DND-41 (cell line): Measurements from ENCODE around the gene KCTD6.
A peak's percentile ranks its signal among the peaks of the same experiment; 100 is the strongest.

ENCODE experiments used
- ATAC-seq: fragments of 200-7000 bp; cut with Tn5 transposase; 3 replicates; pipeline ENCODE4 v1.9.1; 2021; ENCODE audit warnings: low read depth; ENCODE audit not compliant: insufficient read depth
- DNase-seq: peaks from one replicate; pipeline ENCODE4 v3.0.0-alpha.2; 2020
- H2AFZ ChIP-seq: 2 replicates; pipeline ENCODE4 v1.6.0; 2012; ENCODE audit warnings: low read depth, low read length
- H3K27ac ChIP-seq: 2 replicates; pipeline ENCODE4 v1.5.1; 2012; ENCODE audit warnings: low read length, inconsistent platforms
- H3K27me3 ChIP-seq: fragments of 200-600 bp; sonication (generic); 2 replicates; pipeline ENCODE4 v1.6.0; 2012; ENCODE audit warnings: low read length, mild to moderate bottlenecking, inconsistent platforms; ENCODE audit not compliant: insufficient read depth, poor library complexity
- H3K36me3 ChIP-seq: 2 replicates; pipeline ENCODE4 v1.5.1; 2012; ENCODE audit warnings: low read length, inconsistent platforms; ENCODE audit not compliant: insufficient read depth
- H3K4me1 ChIP-seq: 2 replicates; pipeline ENCODE4 v1.5.1; 2012; ENCODE audit warnings: mild to moderate bottlenecking, low read length; ENCODE audit not compliant: insufficient read depth
- H3K4me2 ChIP-seq: 2 replicates; pipeline ENCODE4 v1.6.0; 2012; ENCODE audit warnings: mild to moderate bottlenecking, moderate library complexity, low read length, inconsistent platforms; ENCODE audit not compliant: insufficient read depth
- H3K4me3 ChIP-seq, 2 experiments: fragments of 200-600 bp in 1 of 2; shearing (Covaris generic) in 1 of 2; 2 replicates each; pipeline ENCODE4 v1.5.1; 2012 to 2016; ENCODE audit warnings: inconsistent platforms in 2 of 2, low read length in 2 of 2, mild to moderate bottlenecking in 2 of 2, low read depth in 1 of 2, moderate library complexity in 1 of 2
- H3K79me2 ChIP-seq: 2 replicates; pipeline ENCODE4 v1.6.0; 2012; ENCODE audit warnings: low read length, inconsistent platforms; ENCODE audit not compliant: insufficient read depth
- H3K9ac ChIP-seq: 2 replicates; pipeline ENCODE4 v1.6.0; 2012; ENCODE audit warnings: low read depth, mild to moderate bottlenecking, inconsistent platforms, low read length, moderate library complexity
- H3K9me3 ChIP-seq: 2 replicates; pipeline ENCODE4 v1.5.1; 2012; ENCODE audit warnings: low read length, moderate library complexity, mild to moderate bottlenecking, inconsistent platforms; ENCODE audit not compliant: insufficient read depth, severe bottlenecking
- H4K20me1 ChIP-seq: 2 replicates; pipeline ENCODE4 v1.6.0; 2012; ENCODE audit warnings: low read length; ENCODE audit not compliant: insufficient read depth
- EZH2 ChIP-seq: IDR thresholded peaks from 3 replicates; pipeline ENCODE4 v1.6.1; 2012; ENCODE audit warnings: borderline replicate concordance, low read depth, mild to moderate bottlenecking, moderate library complexity, low read length, inconsistent platforms; ENCODE audit not compliant: severe bottlenecking
- TF ChIP-seq, protein P1 (sequence below): IDR thresholded peaks from 2 replicates; pipeline ENCODE4 v1.5.1; 2012; ENCODE audit warnings: borderline replicate concordance, low read length, moderate library complexity, mild to moderate bottlenecking; ENCODE audit not compliant: poor library complexity, severe bottlenecking; ENCODE audit errors: extremely low read depth

The KCTD6 gene

DNA sequence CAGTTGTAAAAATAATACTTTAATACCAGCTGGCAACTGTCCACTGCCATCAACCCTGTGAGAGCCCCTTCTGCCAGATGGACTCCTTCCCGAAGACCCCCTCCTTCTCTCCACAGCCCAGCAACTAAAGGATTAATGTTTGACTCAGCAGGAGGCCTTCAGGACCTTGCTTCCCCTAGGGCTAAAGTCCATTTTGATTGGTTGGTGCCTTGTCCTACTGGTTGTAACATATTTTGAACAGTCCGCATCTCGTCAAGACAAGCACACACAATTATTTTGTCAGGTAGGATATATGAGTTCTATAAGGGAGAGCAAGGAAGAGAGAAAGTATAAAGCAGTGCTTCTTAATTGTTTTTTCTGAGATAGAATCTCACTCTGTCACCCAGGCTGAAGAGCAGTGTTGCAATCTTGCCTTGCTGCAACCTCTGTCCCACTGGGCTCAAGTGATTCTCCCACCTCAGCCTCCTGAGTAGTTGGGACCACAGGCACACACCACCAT is 26.4 kb downstream of the KCTD6 start:
- no peak overlapping the region for H3K4me3 ChIP-seq
- no peak overlapping the region for H2AFZ ChIP-seq
- H3K9ac ChIP-seq, result no peak overlapping the region
- H3K36me3 ChIP-seq, result no peaks in the 10 kb centered on the region
- no peaks in the 10 kb centered on the region for H4K20me1 ChIP-seq
- no peaks in the 10 kb centered on the region for H3K27me3 ChIP-seq
- ATAC-seq (no peak), DNase-seq (no peak)
- H3K9me3 ChIP-seq, result no peaks in the 10 kb centered on the region
- no peaks in the 10 kb centered on the region for H3K4me1 ChIP-seq
- no peak overlapping the region for H3K4me2 ChIP-seq
- no peak overlapping the region for H3K27ac ChIP-seq
- TF ChIP-seq, protein P1, sequence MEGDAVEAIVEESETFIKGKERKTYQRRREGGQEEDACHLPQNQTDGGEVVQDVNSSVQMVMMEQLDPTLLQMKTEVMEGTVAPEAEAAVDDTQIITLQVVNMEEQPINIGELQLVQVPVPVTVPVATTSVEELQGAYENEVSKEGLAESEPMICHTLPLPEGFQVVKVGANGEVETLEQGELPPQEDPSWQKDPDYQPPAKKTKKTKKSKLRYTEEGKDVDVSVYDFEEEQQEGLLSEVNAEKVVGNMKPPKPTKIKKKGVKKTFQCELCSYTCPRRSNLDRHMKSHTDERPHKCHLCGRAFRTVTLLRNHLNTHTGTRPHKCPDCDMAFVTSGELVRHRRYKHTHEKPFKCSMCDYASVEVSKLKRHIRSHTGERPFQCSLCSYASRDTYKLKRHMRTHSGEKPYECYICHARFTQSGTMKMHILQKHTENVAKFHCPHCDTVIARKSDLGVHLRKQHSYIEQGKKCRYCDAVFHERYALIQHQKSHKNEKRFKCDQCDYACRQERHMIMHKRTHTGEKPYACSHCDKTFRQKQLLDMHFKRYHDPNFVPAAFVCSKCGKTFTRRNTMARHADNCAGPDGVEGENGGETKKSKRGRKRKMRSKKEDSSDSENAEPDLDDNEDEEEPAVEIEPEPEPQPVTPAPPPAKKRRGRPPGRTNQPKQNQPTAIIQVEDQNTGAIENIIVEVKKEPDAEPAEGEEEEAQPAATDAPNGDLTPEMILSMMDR, result no peak
- no peak for TF ChIP-seq EZH2
- H3K79me2 ChIP-seq, result no peaks in the 10 kb centered on the region

DNA sequence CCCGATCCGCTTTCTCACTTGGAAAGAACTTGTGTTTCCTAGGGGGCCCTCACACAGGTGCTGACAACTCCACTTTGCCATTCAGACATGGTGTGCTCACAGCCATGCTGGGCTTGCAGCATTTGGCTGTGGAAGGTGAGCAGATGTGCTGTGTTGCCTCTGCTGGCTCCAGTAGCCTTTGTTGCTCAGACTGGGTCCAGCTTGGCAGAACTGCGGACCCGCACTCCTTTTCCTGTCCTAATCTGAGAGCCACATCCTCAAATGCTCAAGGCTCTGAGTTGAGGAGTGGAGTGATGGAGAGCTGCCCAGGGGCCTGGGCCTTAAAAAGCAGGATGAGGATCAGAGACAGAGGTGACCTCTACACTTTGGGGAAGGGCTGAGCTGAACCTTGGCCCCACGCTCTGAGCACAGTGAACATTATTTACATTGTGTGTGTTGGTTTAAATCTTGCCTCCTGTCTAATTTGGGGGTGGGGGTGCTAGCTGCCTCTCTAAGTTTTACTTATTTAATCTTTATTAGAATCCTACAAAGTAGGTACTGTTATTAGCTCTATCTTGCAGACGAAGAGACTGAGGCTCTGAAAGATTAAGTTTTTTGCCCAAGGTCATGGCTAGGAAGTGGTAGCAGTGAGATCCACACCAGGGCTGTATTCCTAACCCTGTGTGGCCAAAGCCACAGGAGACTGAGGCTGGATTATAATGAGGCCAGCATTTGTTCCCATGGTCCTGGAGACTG is 27.9 kb downstream of the KCTD6 start:
- Histone ChIP-seq H3K36me3 (no peaks in the 10 kb centered on the region), H3K27ac (no peak overlapping the region), H2AFZ (no peak overlapping the region), H4K20me1 (no peaks in the 10 kb centered on the region), H3K4me2 (no peak overlapping the region), H3K9ac (no peak overlapping the region), H3K4me1 (no peaks in the 10 kb centered on the region), H3K4me3 (no peak overlapping the region), H3K79me2 (no peaks in the 10 kb centered on the region), H3K9me3 (no peaks in the 10 kb centered on the region), H3K27me3 (no peaks in the 10 kb centered on the region)
- TF ChIP-seq EZH2, result no peak
- TF ChIP-seq, protein P1, result no peak
- no peak for DNase-seq
- no peak for ATAC-seq

DNA sequence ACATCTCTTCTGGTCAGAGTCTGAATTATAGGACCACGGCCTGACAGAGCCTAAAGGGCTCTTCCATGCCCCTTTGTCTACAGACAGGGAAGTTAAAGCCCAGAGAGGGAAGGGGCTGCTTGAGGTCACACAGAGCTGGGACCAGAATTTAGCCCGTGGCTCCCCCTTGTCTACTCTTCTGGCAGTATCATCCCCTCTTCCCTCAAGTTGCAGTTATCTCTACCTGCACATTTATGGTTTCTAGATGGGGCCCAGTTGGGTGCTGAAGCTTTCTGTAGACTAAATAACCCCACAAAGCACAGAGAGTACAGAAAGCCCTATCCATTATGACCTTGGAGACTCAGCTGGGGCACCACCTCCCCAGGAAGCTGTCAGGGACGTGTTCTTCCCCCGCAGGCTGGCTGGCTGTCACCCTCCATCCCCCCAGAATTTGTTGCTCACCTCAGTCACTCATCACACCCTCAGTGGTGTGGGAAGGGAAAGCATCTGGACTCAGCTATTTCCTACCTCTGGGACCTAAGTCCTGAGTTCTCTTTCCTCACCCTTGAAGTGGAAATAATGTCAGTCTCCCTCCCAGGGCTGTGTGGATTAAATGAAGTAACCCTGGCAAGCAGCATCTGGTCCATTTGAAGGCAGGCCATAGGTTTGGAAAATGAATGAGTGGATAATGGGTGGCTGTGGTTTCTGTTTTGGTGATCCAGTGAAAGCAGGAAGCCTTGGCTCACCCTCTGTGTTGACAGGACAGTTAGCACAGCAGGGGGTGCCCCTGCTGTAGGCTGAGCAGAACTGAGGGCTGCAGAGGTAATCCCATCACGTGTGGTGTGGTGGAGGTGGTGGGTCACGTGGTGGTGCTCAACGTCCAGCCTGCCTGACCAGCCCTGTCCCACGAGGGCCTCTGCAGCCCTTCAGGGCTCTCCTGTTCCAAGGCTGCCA is 28.8 kb downstream of the KCTD6 start:
- H3K9ac ChIP-seq, result no peak overlapping the region
- H2AFZ ChIP-seq, result no peak overlapping the region
- TF ChIP-seq, protein P1, result no peak
- no peak for TF ChIP-seq EZH2
- no peak for DNase-seq
- H3K27ac ChIP-seq, result no peak overlapping the region
- H3K4me2 ChIP-seq, result no peak overlapping the region
- no peak overlapping the region for H3K4me3 ChIP-seq
- peak; percentile 42; the same call in 2 of the 3 replicates for ATAC-seq
- no peaks in the 10 kb centered on the region for H4K20me1 ChIP-seq
- H3K9me3 ChIP-seq, result no peaks in the 10 kb centered on the region
- H3K79me2 ChIP-seq, result no peaks in the 10 kb centered on the region
- no peaks in the 10 kb centered on the region for H3K36me3 ChIP-seq
- no peaks in the 10 kb centered on the region for H3K4me1 ChIP-seq
- no peaks in the 10 kb centered on the region for H3K27me3 ChIP-seq
